HEK293 (cell line): Measurements from ENCODE around the gene PAK4.

Source experiments
- BCL6B ChIP-seq: fragments of 450-650 bp; formaldehyde crosslinking; IDR thresholded peaks from 2 replicates; pipeline ENCODE4 v1.5.1; 2017; ENCODE audit warnings: missing biosample characterization, missing genetic modification characterization
- FEZF1 ChIP-seq: fragments of 450-650 bp; formaldehyde crosslinking; IDR thresholded peaks from 2 replicates; pipeline ENCODE4 v1.5.1; 2016; ENCODE audit warnings: missing biosample characterization, missing genetic modification characterization
- IKZF3 ChIP-seq: fragments of 450-650 bp; IDR thresholded peaks from 2 replicates; pipeline ENCODE4 v1.5.0; 2018; ENCODE audit warnings: missing biosample characterization, mild to moderate bottlenecking, missing genetic modification characterization, moderate library complexity
- KLF16 ChIP-seq: fragments of 450-650 bp; formaldehyde crosslinking; IDR thresholded peaks from 2 replicates; pipeline ENCODE4 v1.5.1; 2017; ENCODE audit warnings: missing biosample characterization, missing genetic modification characterization
- PBX3 ChIP-seq: sonication (generic); formaldehyde crosslinking; IDR thresholded peaks from 2 replicates; pipeline ENCODE4 v1.8.1; 2022; ENCODE audit warnings: mild to moderate bottlenecking, moderate library complexity, missing genetic modification reagents
- SCRT1 ChIP-seq: fragments of 450-650 bp; formaldehyde crosslinking; IDR thresholded peaks from 2 replicates; pipeline ENCODE4 v1.5.1; 2016; ENCODE audit warnings: missing biosample characterization, missing genetic modification characterization, borderline replicate concordance
- SCRT2 ChIP-seq: fragments of 450-650 bp; formaldehyde crosslinking; IDR thresholded peaks from 2 replicates; pipeline ENCODE4 v1.5.1; 2016; ENCODE audit warnings: missing biosample characterization, missing genetic modification characterization
- SETDB1 ChIP-seq: IDR thresholded peaks from one replicate; pipeline ENCODE4 v1.6.1; 2017; ENCODE audit warnings: mild to moderate bottlenecking, low read length, moderate library complexity, mixed read lengths; ENCODE audit not compliant: insufficient read length
- TCF7L2 ChIP-seq: IDR thresholded peaks from 2 replicates; pipeline ENCODE4 v1.6.1; 2011; ENCODE audit warnings: low read depth, mild to moderate bottlenecking, inconsistent platforms, low read length, moderate library complexity, borderline replicate concordance
- ZBTB10 ChIP-seq: fragments of 450-650 bp; formaldehyde crosslinking; IDR thresholded peaks from 2 replicates; pipeline ENCODE4 v1.5.1; 2016; ENCODE audit warnings: missing biosample characterization, missing genetic modification characterization
- ZBTB17 ChIP-seq: fragments of 450-650 bp; formaldehyde crosslinking; IDR thresholded peaks from 2 replicates; pipeline ENCODE4 v1.5.1; 2016; ENCODE audit warnings: missing biosample characterization, missing genetic modification characterization
- ZBTB21 ChIP-seq: fragments of 450-650 bp; formaldehyde crosslinking; IDR thresholded peaks from 2 replicates; pipeline ENCODE4 v1.5.1; 2017; ENCODE audit warnings: missing biosample characterization, missing genetic modification characterization
- ZBTB44 ChIP-seq: fragments of 450-650 bp; IDR thresholded peaks from 2 replicates; pipeline ENCODE4 v1.5.1; 2018; ENCODE audit warnings: missing biosample characterization, mild to moderate bottlenecking, missing genetic modification characterization
- ZBTB48 ChIP-seq: fragments of 450-650 bp; formaldehyde crosslinking; IDR thresholded peaks from 2 replicates; pipeline ENCODE4 v1.5.1; 2016; ENCODE audit warnings: missing biosample characterization, missing genetic modification characterization
- ZFHX2 ChIP-seq: fragments of 450-650 bp; formaldehyde crosslinking; conservative IDR thresholded peaks from 2 replicates; pipeline ENCODE4 v1.5.1; 2016; ENCODE audit warnings: missing biosample characterization, missing genetic modification characterization
- ZNF140 ChIP-seq: fragments of 450-650 bp; formaldehyde crosslinking; IDR thresholded peaks from 2 replicates; pipeline ENCODE4 v1.5.1; 2016; ENCODE audit warnings: missing biosample characterization, missing genetic modification characterization
- ZNF221 ChIP-seq: fragments of 450-650 bp; formaldehyde crosslinking; IDR thresholded peaks from 2 replicates; pipeline ENCODE4 v1.5.1; 2017; ENCODE audit warnings: missing biosample characterization, missing genetic modification characterization, borderline replicate concordance
- ZNF23 ChIP-seq: fragments of 450-650 bp; formaldehyde crosslinking; IDR thresholded peaks from 2 replicates; pipeline ENCODE4 v1.5.1; 2016; ENCODE audit warnings: missing biosample characterization, missing genetic modification characterization, borderline replicate concordance
- ZNF280D ChIP-seq: fragments of 450-650 bp; formaldehyde crosslinking; IDR thresholded peaks from 2 replicates; pipeline ENCODE4 v1.5.1; 2016; ENCODE audit warnings: missing biosample characterization, missing genetic modification characterization
- ZNF449 ChIP-seq: fragments of 450-650 bp; formaldehyde crosslinking; IDR thresholded peaks from 2 replicates; pipeline ENCODE4 v1.5.1; 2017; ENCODE audit warnings: missing biosample characterization, mild to moderate bottlenecking, missing genetic modification characterization, moderate library complexity
- ZNF530 ChIP-seq: fragments of 450-650 bp; formaldehyde crosslinking; IDR thresholded peaks from 2 replicates; pipeline ENCODE4 v1.5.1; 2016; ENCODE audit warnings: low read depth, missing biosample characterization, missing genetic modification characterization
- ZNF558 ChIP-seq: fragments of 450-650 bp; formaldehyde crosslinking; IDR thresholded peaks from 2 replicates; pipeline ENCODE4 v1.5.1; 2016; ENCODE audit warnings: missing biosample characterization, missing genetic modification characterization
- ZNF600 ChIP-seq: fragments of 450-650 bp; formaldehyde crosslinking; IDR thresholded peaks from 2 replicates; pipeline ENCODE4 v1.5.1; 2016; ENCODE audit warnings: missing biosample characterization, missing genetic modification characterization
- ZNF747 ChIP-seq: fragments of 450-650 bp; formaldehyde crosslinking; IDR thresholded peaks from 2 replicates; pipeline ENCODE4 v1.5.1; 2016; ENCODE audit warnings: missing biosample characterization, missing genetic modification characterization
- ZNF768 ChIP-seq: fragments of 450-650 bp; formaldehyde crosslinking; IDR thresholded peaks from 2 replicates; pipeline ENCODE4 v1.5.1; 2018; ENCODE audit warnings: missing biosample characterization, mild to moderate bottlenecking, missing genetic modification characterization

The PAK4 gene

GRCh38 chr19:39144290-39145071 is 18.9 kb downstream of the PAK4 start (continued):
- TF ChIP-seq ZBTB44 (tag by site-specific recombination) (no peak), ZNF23 (tag by site-specific recombination) (no peak), ZFHX2 (no peak), ZBTB10 (tag by site-specific recombination) (no peak), ZNF600 (tag by site-specific recombination) (peak; percentile 94), ZNF558 (tag by site-specific recombination) (no peak), SETDB1 (no peak), ZNF449 (no peak), ZNF140 (tag by site-specific recombination) (no peak), PBX3 (CRISPR knock-in tag) (no peak), ZBTB48 (tag by site-specific recombination) (0 out of 2 replicates have a peak, but pooled peaks have one; percentile 30), KLF16 (no peak), IKZF3 (tag by site-specific recombination) (no peak), ZNF530 (tag by site-specific recombination) (no peak), ZNF768 (tag by site-specific recombination) (no peak), SCRT2 (tag by site-specific recombination) (peak; percentile 97), TCF7L2 (no peak), ZNF221 (tag by site-specific recombination) (no peak), FEZF1 (tag by site-specific recombination) (no peak), BCL6B (tag by site-specific recombination) (0 out of 2 replicates have a peak, but pooled peaks have one; percentile 4), ZNF747 (tag by site-specific recombination) (no peak), ZNF280D (no peak), ZBTB21 (no peak), SCRT1 (peak; percentile 79), ZBTB17 (tag by site-specific recombination) (peak; percentile 50)
